NCI-H82 (cell line): ENCODE results near the gene IFT22.
"Not testable (repeated sequence)": the region's sequence is repeated elsewhere in the genome, so short reads cannot be mapped to it uniquely, and the experiment has no call there.

Experiments
- DNase-seq: peaks from one replicate; lab custom pipeline; 2025; lab: John Stamatoyannopoulos, UW

IFT22 gene

GRCh38 chr7:101308245-101309085 is 13.1 kb downstream of the IFT22 start:
- DNase-seq, result peak; percentile 80

DNA sequence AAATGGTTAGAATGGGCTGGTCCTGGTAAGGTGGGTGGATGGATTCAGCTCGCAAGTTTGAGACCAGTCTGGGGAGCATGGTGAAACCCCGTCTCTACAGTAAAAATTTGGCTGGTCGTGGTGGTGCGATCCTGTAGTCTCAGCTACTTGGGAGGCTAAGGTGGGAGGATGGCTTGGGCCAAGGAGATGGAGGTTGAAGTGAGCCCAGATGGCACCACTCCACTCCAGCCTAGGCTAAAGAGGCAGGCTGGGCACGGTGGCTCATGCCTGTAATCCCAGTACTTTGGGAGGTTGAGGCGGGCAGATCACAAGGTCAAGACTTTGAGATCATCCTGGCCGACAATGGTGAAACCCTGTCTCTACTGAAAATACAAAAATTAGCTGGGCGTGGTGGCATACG is 15.3 kb downstream of the IFT22 start:
- no peak for DNase-seq

DNA sequence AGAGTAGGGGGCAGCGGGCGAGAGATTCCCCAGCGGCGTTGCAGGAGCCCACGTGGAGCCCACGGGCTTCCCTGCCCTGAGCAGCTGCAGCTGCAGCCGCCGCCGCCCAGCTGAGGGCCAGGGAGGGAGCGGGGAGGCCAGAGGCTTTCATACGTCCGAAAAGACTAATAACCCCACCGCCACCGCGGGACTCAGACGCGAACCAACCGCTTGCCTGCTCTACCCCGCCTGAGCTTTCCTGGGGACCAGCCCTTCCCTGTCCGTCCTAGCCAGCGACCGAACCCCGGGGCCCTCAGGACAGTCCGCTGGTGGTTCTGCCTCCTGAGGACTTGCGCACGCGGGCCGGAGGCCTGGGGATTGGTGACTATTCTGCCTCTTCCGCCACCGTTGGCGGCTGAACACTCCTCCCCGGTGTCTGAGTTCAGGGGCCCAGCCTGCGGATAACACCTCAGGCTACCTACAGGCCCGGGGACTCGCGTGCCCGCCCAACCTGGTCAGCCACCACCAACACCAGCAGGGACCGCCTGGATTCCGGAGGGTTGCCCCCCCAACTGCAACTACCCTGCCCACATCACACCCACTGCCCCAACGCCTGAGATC is 18.4 kb downstream of the IFT22 start:
- DNase-seq, result no peak

GRCh38 chr7:101302641-101303101 is 18.9 kb downstream of the IFT22 start:
- peak; percentile 20 for DNase-seq

DNA sequence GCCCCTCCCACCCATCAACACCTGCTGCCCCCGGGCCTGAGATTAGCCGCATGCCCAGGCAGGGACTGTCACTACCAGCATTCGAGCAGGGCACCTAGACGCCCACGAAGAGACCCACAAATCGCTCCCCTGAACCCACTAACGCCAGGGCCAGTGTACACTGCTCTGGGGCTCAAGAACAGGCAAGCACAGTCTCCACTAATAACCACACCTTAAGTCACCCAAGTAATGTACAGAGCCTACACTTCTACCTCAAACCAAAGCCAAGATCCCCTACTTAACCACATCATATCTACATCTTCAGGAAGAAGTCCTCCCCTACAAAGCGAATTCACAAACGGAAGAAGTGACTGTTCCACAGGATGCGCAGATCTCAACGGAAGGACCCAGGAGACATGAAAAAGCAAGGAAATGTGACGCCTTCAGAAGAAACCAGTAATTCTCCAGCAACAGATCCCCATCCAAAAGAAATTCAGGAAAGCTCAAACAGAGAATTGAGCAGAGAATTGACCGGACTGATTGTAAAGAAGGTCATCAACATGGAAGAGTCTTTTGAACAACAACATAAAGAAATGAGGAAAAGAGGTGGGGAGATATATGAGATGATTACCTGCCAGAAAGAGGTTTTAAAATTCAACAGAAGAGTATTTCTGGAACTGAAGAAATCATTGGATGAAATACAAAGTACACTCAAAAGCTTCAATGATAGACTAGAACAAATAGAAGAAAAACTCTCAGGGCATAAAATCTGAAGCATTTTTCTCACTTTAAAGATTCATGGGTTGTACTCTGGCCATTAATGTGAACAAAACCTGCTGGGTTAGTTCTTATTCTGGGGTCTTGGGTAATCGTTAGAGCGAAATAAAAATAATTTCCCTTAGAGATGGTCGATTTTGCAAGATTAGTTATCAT is 20.9 kb downstream of the IFT22 start:
- no peak for DNase-seq

GRCh38 chr7:101299511-101300464 is 21.8 kb downstream of the IFT22 start:
- peak; percentile 45 for DNase-seq

- no peak for DNase-seq
Measured at GRCh38 chr7:101294832-101295121, 26.8 kb downstream of the IFT22 start.

GRCh38 chr7:101294039-101294831 is 27.4 kb downstream of the IFT22 start:
- no peak for DNase-seq

GRCh38 chr7:101293069-101294021 is 28.3 kb downstream of the IFT22 start:
- DNase-seq, result not testable (repeated sequence)

DNA sequence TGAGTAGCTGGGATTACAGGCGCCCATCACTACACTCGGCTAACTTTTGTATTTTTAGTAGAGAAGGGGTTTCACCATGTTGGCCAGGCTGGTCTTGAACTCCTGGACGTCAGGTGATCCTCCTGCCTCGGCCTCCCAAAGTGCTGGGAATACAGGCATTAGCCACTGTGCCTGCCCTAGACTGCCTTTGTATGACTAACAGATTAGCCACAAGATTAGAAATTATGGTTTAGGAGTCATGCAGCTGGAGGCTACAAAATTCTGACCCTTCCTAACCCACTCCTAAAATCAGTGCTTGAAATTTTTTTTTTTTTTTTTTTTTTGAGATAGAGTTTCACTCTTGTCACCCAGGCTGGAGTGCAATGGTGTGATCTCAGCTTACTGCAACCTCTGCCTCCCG is 29.0 kb downstream of the IFT22 start:
- DNase-seq, result not testable (repeated sequence)

- DNase-seq, result peak; percentile 74
Measured at GRCh38 chr7:101290186-101291037, 31.2 kb downstream of the IFT22 start.

DNA sequence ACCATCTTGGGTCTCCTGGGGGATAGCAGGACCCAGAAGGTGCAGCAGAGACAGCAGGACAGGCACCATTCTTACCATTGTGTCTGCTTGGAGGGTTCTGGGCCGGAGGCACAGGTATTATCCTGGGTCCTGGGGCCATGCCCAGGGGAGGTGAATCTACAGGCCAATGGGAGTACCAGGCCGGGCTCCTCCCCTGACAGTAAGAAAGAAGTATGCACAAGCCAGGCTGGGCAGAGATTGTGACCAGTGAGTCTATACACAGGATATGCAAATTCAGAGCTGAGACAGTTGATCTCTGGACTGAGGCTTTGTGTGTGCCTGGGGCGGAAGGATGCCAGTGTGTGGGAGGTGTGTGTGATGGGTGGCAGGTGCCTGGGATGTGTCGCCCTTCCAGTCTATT is 31.9 kb downstream of the IFT22 start:
- not testable (repeated sequence) for DNase-seq

- no peak for DNase-seq
Measured at GRCh38 chr7:101288439-101288838, 33.2 kb downstream of the IFT22 start.

DNA sequence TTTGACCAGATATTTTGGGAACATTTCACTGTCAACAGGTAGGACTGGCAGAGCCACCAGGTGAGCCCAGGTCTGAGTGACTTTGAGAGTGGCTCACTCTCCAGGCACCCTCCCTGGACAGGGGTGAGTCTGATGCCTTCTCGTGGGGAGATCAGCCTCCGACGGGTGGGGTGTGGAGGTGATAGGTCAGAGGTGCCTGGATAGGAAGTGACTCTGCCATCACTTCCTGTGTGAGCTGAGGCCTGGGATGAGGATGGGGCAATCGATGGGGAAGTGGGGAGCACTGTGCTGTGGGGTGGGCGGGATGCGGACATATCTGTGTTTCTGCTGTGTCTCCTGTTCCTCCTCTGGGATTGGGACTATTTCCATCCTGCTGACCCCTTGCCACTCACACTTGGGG is 34.6 kb downstream of the IFT22 start:
- no peak for DNase-seq

DNA sequence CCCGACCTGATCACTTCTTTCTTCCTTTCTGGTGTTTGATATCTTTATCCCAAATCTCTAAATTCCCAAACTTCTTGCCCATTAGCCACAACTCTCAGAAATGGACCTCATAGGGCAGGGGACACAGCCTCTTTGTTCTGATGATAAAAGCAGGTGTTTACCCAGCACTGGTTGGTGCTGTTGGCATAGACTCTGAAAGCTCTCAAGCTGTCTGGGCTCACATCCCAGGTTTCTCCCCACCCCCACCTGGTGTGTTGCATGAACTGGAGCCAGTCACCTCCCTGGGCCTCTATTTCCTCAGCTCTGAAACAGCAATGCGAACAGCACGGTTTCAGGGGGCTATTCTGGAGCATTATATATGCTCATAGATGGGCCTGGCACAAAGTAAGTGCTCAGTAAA is 35.7 kb downstream of the IFT22 start:
- DNase-seq, result not testable (repeated sequence)

DNA sequence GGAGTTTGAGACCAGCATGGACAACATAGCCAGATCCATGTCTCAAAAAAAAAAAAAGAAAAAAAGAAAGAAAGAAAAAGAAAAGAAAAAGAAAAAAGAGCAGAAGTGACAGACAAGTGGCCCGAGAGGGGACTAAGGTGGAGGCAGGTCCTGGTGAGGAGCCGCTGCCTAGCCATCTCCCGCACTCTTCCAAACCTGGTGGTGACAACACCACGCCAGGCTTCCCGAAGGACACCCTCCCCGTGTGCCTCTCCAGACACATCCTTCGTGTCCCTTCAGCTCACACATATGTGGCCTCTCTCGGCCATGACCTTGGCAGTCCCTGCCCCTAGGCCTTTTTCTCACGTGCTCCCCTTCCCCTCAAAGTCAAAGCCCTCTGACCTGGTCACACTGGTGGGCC is 36.4 kb downstream of the IFT22 start:
- no peak for DNase-seq

GRCh38 chr7:101280912-101281311 is 40.7 kb downstream of the IFT22 start:
- DNase-seq, result not testable (repeated sequence)

DNA sequence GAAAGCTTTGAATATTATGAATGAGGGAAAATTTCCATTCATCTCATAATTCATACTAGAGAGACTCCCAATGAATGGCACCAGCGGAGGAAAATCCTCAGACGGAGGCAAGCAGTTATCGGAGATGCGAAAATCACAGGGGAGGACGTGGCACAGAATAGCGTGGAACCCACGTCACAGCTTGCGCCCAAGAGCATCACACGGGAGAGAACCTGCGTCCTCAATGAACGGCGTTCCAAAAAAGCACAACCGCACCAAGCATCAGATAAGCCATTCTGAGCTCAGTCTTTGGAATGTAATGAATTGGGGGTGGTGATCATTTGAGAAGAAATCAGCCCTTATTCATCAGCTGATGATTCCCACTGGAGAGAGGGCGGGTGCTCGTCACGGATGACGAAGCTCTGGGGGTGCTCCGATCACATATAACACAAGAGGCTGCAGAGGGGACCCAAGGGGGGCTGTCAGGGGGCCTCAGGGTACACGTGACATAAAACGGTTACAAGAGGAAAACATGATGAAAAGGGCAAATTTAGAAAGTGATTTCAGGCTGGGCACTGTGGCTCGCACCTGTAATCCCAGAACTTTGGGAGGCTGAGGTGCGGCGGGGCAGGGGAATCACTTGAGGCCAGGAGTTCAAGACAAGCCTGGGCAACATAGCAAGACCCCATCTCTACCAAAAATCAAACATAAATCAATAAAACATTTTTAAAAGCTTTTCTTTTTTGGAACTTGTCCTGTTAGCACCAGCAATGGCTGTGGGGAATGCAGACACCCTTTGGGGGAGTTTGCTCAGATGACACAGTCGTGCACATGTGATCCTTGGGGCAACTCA is 42.9 kb downstream of the IFT22 start:
- no peak for DNase-seq
